NCI-H1105 treated with DMSO at 0.1 percent for 48 hours (cell line): ENCODE results near the gene ABCG2.
"Not testable (repeated sequence)": the region's sequence is repeated elsewhere in the genome, so short reads cannot be mapped to it uniquely, and the experiment has no call there.

Experiments
- DNase-seq: peaks from one replicate; lab custom pipeline; 2025; lab: John Stamatoyannopoulos, UW

The ABCG2 gene

GRCh38 chr4:88166608-88167007 is 8.2 kb upstream of the ABCG2 start:
- DNase-seq = no peak

- no peak for DNase-seq
Measured at GRCh38 chr4:88163336-88163735, 4.9 kb upstream of the ABCG2 start.

DNA sequence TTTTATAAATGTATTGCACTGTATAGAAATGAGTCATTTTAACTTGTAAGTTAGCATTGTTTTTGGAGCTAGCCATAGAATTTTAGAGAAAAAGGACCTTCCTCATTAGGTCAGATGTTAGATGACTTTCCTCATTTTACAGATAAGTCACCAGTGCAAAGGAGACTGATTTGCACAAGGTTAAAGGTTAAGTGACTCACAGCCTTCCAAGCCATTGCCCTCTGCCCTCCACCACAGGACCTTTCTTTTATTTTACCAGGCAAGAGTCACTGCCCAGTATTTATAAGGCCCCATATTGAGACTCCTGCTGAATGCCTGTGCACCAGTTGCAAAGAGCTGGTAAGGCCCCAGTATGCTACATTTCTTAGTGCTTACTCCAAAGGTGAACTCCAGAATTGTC is 4.2 kb upstream of the ABCG2 start:
- no peak for DNase-seq

GRCh38 chr4:88159229-88159725 is 838 bp upstream of the ABCG2 start:
- DNase-seq = no peak

DNA sequence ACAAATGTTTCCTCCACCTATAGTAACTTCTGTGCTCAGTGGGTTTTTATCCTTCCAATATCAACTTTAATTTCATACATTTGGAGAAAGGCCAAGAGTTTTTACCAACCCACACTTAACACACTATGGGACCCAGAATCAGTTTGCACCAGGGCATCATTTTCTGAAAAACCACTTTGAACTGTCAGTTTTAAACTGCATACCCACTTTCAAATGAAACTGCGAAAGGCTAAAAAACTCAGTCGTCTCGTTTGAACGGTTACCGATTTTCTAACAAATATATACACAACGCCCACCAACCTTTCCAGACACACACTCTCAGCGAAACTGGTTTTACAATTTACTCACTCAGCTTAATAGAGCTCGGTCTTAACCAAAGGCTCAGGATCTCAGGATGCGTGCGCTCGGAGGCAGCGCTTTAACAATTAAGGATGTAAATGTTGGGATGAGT is 376 bp downstream of the ABCG2 start:
- peak; percentile 10 for DNase-seq

DNA sequence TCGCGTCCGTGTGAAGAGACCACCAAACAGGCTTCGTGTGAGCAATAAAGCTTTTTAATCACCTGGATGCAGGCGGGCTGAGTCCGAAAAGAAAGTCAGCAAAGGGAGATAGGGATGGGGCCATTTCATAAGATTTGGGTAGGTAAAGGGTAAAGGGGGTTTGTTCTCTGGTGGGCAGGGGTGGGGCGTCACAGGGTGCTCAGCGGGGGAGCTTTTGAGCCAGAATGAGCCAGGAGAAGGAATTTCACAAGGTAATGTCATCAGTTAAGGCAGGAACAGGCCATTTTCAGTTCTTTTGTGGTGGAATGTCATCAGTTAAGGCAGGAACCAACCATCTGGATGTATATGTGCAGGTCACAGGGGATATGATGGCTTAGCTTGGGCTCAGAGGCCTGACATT is 6.1 kb downstream of the ABCG2 start:
- DNase-seq = not testable (repeated sequence)

- DNase-seq = no peak
Measured at GRCh38 chr4:88148560-88148959, 9.9 kb downstream of the ABCG2 start.

DNA sequence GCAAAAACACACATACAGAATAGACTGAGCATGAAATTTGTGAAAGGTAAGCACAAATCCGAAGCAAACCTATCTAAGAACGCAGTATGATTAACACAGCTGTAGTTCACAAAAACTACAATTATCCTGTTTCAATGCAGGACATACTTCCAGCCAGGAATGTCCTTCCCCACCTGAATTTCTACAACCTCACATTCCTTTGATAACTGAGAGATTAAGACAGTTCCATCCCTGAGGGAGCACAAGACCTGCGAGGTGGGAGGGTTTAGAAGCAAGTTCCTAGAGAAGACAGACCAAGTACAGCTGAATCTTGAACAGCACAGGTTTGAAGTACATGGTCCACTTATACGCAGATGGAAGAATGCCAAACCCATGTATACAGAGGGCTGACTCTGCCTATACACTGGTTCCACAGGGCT is 10.6 kb downstream of the ABCG2 start:
- DNase-seq = no peak

- DNase-seq = no peak
Measured at GRCh38 chr4:88146891-88147290, 11.5 kb downstream of the ABCG2 start.

DNA sequence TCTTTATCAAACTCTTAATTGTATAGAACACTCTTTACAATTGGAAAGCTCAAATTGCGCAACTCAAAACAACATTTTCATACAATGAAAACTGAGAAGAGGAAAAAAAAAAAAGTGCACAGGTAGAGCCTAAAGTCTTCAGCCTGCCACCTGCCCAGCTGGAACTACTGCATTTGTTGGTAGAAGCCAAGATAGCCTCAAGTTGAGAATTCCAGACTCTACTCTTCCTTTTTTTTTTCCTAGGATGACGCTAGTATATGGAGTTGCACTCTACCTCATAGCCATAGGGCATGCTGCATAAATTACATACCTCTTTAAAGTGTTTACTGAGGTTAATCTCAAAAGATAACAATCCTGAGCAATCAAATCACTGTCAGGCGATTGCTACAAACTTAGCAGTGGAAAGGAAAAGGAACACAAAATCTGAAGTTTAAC is 13.6 kb downstream of the ABCG2 start:
- no peak for DNase-seq

- DNase-seq = no peak
Measured at GRCh38 chr4:88144048-88144447, 14.4 kb downstream of the ABCG2 start.

- DNase-seq = no peak
Measured at GRCh38 chr4:88143504-88143903, 14.9 kb downstream of the ABCG2 start.

DNA sequence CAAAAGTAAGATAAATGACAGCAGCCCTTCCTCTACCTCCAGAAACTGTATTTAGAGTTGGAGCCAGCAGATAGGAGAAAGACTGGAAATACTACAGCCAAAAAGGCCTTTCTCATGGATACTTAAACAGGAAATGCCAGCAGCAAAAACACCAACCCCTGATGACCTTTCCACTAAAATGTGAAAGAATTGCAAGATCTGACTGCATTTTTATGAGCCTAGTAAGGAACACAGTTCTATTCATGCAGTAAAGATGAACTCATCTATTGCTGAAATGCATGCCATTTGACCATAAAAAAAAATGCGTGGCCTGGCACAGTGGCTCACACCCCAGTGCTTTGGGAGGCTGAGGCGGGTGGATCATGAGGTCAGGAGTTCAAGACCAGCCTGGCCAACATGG is 19.9 kb downstream of the ABCG2 start:
- no peak for DNase-seq

- DNase-seq = no peak
Measured at GRCh38 chr4:88137112-88137511, 21.3 kb downstream of the ABCG2 start.

DNA sequence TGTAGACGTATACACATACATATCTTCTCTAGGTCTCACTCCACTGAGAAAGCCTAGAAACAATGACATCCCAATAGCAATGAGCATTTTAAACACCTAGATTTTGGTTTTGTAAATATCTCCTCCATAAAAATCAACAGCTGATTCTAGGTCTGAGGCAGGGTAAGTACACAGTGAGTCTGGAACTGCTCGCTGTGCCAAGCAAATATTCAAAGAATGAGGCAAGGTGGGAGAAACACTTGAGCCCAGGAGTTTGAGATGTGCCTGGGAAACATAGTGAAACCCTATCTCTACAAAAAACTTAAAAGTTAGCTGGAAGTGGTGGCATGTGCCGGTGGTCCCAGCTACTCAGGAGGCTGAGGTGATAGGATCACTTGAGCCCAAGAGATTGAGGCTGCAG is 22.2 kb downstream of the ABCG2 start:
- DNase-seq = no peak

DNA sequence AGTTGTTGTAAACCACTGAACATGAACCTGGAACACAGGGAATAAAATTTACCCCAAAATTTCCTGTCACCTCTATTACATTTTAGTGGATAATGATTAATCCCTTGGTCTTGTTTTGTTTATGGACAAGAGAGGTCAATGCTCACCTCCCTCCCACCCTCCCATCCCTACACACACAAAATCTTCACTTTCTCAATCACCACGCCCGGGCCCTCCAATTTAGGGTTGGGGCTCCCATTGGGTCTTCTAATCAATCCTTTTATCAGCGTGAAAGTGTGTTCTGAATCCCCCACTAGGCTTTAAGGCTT is 23.1 kb downstream of the ABCG2 start:
- DNase-seq = no peak

GRCh38 chr4:88134536-88135355 is 23.7 kb downstream of the ABCG2 start:
- no peak for DNase-seq

- DNase-seq = no peak
Measured at GRCh38 chr4:88134111-88134510, 24.3 kb downstream of the ABCG2 start.

DNA sequence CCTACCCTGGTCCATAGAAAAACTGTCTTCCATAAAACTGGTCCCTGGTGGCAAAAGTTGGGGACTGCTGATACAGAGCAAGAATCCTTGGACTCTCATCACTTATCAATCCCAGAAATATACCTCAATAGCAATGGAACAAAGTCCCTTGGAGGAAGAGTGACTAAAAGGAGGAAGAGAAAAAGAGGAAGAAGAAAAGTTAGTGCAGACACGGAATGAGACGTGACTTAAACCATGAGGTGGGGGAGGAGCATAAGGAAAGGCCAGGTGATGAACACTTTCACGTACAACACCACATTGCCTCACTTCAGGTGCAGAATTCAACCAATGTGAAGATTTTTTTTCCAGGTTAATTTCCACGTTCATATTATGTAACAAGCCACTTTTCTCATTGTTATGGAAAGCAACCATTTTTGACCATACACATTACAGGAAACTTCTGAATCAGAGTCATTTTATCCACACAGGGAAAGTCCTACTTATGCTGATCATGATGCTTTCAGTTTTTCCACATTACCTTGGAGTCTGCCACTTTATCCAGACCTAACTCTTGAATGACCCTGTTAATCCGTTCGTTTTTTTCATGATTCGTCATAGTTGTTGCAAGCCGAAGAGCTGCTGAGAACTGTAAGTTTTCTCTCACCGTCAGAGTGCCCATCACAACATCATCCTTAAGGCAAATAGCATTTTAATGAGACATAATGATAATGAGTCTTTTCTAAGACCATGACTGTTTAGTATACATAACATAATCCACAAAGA is 27.7 kb downstream of the ABCG2 start:
- DNase-seq = no peak

DNA sequence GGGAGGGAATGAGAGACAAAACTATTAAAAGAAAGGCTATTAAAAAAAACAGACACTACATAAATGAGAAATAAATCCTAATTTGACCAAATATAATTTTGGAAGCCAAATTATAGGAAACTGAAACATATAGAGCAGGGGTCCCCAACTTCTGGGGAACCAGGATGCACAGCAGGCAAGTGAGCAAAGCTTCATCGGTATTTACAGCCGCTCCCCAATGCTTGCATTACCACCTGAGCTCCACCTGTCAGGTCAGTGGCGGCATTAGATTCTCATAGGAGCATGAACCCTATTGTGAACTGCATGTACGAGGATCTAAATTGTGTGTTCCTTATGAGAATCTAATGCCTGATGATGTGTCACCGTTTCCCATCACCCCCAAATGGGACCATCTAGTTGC is 28.4 kb downstream of the ABCG2 start:
- DNase-seq = no peak

GRCh38 chr4:88122260-88122659 is 36.2 kb downstream of the ABCG2 start:
- not testable (repeated sequence) for DNase-seq

GRCh38 chr4:88119943-88120342 is 38.5 kb downstream of the ABCG2 start:
- DNase-seq = no peak

DNA sequence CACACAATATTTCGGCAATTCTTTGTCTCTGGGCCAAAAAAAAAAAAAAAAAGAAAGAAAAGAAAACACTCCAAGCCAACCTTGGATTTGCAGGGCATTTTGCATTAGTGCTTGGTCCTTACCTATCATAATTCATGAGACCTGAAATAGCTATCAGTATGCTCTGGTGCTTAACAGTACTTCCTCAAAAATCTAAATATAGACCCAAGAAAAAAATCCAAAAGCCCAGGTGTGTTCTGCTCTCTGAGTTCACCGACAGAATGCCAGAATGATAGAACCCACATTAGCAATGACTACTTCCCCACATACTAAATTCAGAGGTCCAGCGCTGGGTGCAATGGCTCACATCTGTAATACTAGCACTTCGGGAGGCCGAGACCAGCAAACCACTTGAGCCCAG is 42.9 kb downstream of the ABCG2 start:
- DNase-seq = no peak
